ENCODE measurements around the gene HSPA6.
"Not testable (repeated sequence)": the region's sequence is repeated elsewhere in the genome, so short reads cannot be mapped to it uniquely, and the experiment has no call there.

Gene HSPA6

DNA sequence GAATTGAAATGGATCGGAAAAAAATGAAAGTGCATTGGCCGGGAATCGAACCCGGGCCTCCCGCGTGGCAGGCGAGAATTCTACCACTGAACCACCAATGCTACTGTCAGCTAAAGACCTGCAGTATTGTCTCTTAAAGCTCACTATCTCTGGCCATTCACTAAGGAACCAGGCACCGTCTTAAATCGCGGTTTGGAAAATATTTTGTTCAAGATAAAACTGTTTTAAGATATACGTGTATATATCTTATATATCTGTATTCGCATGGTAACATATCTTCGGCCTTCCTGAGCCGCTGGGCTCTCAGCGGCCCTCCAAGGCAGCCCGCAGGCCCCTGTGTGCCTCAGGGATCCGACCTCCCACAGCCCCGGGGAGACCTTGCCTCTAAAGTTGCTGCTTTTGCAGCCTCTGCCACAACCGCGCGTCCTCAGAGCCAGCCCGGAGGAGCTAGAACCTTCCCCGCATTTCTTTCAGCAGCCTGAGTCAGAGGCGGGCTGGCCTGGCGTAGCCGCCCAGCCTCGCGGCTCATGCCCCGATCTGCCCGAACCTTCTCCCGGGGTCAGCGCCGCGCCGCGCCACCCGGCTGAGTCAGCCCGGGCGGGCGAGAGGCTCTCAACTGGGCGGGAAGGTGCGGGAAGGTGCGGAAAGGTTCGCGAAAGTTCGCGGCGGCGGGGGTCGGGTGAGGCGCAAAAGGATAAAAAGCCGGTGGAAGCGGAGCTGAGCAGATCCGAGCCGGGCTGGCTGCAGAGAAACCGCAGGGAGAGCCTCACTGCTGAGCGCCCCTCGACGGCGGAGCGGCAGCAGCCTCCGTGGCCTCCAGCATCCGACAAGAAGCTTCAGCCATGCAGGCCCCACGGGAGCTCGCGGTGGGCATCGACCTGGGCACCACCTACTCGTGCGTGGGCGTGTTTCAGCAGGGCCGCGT, at the start of gene HSPA6:
Gene HSPA6, plus strand, starts transcription at position 724 of the 925 bp plus-strand sequence. Its CDS starts 119 bp downstream, at position 843.
- peak; percentile 87 for DNase-seq

DNA sequence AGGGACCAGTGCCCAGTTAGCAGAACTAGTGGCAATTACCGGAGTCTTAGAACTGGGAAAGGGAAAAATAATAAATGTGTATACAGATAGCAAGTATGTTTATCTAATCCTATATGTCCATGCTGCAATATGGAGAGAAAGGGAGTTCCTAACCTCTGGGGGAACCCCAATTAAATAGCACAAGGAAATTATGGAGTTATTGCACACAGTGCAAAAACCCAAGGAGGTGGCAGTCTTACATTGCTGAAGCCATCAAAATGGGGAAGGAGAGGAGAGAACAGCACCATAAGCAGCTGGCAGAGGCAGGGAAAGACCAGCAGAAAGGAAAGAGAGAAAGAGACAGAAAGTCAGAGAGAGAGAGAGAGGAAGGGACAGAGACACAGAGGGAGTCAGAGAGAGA, 46.6 kb upstream of the HSPA6 start:
- DNase-seq, result not testable (repeated sequence)

DNA sequence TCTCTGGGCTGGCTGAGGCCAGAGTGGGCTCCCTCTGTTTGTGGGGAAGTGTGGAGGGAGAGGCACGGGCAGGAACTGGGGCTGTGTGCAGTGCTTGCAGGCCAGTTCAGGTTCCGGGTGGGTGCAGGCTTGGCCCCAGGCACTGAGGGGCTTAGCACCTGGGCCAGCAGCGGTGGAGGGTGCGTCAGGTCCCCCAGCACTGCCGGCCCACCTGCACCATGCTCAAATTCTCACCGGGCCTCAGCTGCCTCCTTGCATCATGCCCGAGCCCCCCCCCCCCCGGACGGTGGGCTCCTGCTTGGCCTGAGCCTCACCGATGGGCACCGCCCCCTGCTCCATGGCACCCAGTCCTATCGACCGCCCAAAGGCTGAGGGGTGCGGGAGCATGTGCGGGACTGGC, 45.4 kb upstream of the HSPA6 start:
- DNase-seq, result no peak

DNA sequence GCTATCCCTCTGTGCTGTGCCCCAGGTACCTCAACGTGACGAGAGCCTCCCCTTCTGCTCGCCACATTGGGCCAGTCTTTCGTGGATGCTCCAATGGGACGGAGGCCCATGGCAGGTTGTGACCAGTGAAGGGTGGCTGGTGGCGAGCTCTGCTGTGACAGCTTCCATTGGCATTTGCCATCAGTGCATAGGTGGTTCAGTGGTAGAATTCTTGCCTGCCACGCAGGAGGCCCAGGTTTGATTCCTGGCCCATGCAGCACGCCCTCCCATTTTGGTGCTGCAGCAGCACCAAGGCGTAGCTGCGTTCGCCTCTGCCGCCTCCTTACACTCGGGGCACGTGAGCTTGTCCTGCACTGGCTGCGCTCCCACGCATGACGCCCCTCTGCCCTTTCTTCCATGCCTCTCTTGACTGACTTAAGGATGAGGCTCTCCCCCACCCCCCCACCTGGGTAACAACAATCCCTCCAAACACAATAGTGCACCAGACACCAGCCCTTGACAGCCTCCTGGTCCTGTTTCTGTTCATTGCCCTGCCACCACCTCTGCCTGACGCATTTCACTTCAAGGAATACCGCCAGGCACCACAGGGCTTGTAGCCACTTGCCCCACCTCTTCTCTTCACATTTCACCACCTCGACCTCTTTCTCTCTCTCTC, 43.8 kb upstream of the HSPA6 start:
- DNase-seq, result no peak

DNA sequence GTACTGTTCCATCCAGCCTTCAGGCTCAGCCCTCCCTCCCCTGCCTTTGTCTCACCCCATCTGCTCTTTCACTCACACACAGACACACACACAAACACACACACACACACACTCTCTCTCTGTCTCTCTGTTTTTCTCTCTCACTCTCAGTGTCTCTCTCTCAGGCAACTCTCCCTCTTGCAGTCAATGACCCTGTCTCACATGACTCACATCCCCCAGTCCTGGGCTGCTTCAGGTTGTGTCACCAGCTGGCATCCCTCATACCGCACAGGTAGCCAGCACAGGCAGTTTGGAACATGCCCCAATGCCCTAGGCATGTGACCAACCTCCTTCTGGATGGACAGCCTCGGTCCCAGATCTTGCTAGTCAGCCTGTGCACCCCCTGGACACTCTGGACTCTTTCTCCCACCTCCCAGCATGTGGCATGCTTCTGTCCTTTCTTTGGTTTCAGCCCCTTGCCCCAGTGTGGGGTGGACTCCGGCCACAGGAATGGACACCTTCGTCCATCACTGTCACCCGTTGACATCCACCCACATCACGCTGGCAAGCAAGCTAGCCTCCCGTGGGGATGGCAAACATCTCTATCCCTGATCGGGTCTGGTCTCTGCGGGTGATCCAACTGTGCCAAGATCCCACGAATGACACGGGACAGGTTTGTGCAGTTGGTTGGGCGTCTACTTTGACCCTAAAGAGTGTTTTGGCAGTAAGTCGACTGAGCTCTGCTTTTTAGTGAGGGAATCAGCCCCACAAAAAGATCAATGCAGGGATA, 42.5 kb upstream of the HSPA6 start:
- DNase-seq, result no peak

DNA sequence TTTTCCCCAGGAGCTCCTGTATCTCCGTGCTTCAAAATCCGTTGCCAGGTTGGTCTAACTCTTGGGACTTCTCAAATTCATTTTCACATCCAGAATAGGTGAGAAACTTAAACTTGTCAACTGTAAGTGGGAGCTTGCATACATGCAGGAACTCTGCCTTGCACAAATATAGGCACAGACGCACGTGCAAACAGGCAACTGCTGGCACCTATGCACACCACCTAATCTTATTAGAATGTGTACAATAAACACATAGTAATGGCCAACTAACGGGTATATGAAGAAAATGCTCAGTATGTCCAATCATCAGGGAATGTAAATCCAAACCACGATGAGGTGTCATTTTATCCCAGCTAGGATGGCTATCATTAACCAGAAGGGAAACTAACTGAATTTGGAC, 41.7 kb upstream of the HSPA6 start:
- DNase-seq, result no peak

DNA sequence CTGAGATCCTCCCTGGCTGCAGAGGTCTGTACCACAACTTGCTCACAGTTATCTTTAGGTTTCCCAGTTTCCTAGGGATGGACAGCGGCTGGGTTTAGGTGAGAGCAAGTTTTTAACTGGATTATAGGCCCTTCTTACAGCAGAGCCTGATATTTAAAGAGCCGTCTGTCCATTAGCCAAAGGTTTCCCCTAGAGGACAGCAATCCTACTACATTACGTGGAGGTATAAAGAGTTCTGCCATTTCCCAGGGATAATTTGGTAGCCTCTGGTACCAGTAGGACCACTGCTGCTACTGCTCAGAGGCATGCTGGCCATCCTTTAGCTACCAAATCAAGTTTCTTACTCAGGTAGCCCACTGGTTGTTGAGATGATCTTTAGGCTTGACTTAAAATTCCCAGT, 41.0 kb upstream of the HSPA6 start:
- no peak for DNase-seq

DNA sequence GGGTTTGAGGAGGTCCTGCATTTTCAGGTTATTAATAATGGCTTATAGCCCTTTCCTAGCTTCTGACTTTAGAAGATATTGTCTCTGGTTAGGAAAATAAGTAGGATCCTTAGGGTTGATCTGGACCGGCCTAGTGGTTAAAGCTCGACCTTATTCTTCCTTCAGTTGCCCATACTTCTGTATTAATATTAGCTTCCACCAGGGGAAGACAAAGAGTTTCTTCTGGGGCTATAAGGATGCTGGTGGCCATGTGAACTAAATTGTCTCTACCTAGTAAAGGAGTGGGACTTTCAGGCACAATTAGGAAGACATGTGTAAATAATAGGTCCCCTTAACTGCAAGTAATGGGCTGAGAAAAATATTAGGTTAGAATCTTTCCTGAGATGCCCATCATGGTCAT, 39.7 kb upstream of the HSPA6 start:
- DNase-seq, result peak; percentile 73

DNA sequence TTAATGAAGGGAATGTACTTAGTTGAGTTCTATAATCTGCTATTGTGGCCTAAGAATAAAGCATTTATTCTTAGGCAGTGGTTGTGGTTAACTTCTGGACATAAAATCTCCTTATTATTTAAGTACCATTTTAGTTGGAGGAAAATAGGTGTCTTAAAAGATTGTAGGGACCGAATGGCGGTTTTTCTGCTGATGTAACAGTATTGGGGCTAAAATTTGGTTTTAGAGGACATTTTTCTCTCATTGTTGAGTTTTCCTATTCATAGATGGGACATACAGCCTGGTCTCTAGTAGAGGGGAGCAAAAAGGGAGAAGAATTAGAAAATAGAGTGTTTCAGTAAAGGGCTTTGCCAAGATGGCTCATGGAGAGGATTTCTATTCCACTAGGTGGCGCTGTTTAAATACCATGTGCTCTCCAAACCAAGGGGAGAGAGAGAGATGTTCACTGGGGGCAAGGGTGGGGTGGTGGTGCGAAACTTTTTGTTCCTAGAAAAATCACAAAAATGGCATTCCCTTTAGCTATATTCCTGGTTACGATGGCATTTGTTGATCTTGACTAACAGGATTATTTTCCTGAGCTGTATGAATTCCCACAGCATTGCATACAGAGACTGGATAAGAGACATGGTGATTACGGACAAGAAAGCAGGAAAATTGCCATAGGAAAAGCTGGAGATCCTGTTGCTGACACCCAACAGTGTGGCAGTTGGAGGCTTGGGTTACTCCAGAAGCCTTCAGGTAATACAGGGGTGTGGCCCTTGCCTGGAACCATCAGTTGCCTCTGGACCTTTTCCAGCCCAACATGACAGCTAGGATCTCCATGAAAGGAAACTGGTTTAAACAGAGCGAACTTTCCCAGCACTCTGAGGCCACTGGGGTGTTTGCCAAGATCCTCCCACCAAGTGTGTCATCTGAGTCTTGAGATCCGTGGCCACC, 37.3 kb upstream of the HSPA6 start:
- peak; percentile 92 for DNase-seq

DNA sequence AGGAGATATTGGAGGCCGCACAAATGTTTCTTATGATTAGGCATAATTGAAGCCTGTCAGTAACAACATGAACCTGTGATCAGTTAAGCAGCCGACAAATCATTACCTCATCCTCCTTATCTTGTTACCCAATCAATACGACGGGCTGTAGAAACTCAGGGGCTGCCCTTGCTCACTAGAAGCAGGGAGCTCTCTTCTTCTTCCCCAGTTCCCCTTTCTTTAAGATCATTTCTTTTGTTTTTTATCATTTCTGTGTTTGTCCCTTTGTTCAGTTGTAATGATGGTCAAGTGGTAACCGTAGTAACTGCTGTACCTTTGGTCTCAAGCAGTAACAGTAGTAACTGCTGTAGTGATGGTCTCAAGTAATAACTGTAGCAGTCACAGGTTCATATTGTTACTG, 32.9 kb upstream of the HSPA6 start:
- peak; percentile 50 for DNase-seq

DNA sequence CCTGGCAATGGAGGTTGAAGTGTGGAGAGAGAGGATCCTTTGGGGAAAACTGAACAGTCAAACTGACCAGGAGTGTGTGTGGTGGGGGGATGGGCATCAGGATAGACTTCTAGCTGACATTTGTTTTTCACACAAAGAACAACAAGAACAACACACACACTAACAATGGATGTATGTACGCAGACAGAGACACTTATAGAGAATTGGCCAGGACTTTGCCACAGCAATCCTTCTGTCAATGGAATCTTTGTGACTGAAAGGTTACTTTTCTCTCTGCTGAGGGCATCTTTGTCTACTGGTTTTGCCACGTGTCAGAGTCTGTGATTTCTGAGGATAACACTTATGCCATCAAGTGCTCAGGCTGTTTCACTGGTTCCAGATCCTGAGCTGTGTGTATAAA, 31.5 kb upstream of the HSPA6 start:
- DNase-seq, result no peak

DNA sequence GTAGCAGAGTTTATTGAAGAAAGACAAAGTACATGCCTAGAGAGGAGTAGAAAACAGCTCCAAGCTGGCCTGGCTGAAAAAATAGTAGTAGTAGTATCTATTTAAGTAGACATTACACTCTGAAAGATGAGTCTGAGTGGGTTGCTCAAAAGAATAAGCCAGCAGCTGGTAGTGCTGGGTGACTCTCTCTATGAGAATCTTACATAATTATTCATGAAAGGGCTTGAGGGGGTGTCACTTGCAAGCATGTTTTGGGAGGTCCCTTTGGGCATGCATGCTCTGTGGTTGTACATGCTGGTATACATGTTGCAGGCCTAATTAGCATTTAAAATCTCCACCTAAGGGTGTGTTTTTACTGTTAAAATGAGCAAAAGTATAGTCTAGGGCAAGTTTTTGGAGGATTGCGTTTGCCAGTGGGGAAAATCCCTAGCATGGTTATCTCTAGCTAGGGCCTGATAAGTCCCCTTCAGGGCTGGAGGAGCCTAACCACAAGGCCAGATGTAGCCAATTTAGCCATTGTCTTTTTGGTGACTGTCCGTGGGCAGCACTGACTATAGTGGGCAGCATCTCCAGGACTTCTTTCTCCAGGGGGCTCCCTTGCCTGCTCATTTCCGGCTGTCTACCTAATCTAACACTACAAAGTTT, 30.1 kb upstream of the HSPA6 start:
- peak; percentile 83 for DNase-seq

DNA sequence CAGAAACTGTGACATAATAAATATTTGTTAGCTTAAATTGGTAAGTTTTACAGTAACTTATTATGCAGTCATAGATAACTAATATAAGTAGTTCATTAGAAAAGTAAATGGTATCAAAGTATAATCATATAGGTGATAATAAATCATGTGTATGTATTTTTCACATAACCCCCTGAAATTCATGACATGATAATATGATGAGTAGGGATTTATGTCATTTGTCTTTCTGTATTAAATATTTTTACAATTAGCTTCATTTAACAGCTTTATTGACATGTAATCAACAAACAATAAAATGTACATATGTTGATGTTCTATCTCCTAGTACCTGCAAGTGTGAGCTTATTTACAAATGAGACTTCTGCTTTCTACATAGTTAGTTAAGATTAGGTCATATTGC, 28.9 kb upstream of the HSPA6 start:
- no peak for DNase-seq

DNA sequence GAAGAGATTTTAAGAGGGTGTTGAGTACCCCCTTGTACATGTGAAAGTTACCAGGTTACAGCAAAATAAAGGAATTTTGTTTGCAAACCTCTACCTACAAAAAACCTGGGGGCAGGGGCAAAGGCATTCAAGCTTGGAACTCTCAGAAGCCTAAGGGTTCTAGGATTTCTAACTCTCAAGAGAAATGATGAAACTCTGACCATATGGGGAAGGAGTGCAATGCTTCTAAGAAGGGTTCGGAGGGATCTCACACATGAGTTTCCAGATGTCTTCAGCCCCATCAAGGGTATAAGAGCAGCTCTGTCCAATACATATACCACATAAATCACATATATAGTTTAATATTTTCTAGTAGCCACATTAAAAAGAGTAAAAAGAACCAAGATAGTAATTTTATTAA, 26.4 kb upstream of the HSPA6 start:
- no peak for DNase-seq

DNA sequence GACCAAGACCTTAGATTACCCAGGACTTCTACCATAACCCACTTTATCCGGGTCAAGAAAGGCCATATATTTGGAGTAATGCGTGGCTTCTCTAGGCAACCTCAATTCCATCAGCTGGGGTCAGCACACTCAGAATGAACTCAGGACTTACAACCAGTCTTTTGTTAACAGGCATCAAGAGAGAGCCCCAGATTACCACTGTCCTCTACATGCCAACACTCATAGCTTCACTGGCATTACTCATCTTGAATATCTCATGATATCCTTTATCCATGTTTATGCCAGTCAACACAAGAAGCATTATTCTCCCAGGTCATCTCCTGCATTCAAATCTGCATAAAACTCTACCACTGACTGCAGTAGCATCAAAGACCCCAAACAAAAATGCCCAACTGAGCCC, 25.7 kb upstream of the HSPA6 start:
- DNase-seq, result no peak

DNA sequence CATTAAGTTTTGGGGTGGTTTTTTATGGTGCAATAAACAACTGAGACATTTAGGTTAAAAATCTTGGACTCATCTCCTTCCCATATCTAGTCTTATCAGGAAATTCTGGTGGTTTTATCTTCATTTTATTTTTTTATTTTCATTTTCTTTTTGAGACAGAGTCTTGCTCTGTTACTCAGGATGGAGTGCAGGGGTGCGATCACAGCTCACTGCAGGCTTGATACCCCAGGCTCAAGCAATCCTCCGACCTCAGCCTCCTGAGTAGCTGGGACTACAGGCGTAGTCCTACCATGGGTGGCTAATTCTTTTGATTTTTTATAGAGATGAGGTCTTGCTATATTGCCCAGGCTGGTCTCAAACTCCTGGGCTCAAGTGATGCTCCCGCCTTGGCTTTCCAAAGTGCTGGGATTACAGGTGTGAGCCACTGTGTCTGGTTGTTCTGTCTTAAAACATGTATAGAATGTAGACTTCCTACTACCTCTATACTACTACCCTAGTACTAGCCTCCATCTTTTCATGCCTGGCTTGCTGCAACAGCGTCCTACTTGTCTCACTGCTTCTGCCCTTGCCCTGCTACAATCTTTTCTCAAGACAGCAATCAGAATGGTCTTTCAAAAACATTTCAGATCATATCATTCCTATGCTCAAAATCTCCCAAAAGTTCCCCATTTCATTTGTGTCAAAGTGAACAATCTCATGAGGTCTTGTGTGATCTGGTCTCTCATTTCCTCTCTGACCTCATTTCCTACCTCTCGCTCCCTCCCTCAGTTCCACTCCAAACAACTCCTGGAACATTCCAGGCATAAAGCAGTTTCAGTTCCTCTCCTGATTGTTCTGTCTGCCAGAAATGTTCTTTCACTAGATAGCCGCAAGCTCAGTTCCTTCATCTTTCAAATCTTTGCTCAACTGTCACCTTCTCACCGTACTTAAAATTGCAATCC, 25.0 kb upstream of the HSPA6 start:
- no peak for DNase-seq

DNA sequence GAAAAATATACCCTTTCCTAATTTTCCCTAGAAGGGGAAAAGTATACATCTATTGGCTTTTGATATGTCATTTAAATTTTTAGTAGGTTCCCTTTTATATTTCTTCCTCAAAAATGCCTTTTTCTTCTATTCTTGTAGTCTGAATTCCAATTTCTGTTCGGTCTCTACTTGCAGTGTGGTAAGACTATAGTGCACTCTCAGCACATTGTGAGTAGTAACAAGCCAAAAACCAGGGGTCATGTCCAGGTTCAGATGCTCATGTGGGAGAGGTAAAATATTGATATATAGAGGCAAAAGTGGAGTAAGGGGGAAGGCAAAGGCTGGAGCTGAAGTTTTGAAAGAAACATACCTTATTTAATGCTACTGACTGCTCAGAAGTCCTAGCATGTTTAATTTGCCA, 23.1 kb upstream of the HSPA6 start:
- DNase-seq, result no peak

DNA sequence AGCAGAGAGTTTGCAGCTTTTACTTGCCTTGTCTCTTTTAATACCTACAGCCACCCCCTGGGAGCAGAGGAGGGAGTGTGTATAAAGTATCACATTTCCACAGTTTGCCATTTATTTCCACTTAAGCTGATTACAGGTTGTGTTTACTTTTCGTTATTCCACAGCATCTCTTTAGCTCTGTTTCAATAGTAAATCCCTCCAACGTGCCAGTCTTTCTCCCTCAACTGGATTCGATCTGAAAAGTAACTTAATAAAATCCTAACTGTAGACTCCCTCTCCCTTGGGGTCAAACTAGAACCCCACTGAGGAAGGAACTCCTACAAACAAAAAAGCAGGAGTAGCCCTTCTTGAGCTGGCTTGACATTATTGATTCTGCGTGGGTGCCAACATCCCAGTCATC, 22.2 kb upstream of the HSPA6 start:
- no peak for DNase-seq

DNA sequence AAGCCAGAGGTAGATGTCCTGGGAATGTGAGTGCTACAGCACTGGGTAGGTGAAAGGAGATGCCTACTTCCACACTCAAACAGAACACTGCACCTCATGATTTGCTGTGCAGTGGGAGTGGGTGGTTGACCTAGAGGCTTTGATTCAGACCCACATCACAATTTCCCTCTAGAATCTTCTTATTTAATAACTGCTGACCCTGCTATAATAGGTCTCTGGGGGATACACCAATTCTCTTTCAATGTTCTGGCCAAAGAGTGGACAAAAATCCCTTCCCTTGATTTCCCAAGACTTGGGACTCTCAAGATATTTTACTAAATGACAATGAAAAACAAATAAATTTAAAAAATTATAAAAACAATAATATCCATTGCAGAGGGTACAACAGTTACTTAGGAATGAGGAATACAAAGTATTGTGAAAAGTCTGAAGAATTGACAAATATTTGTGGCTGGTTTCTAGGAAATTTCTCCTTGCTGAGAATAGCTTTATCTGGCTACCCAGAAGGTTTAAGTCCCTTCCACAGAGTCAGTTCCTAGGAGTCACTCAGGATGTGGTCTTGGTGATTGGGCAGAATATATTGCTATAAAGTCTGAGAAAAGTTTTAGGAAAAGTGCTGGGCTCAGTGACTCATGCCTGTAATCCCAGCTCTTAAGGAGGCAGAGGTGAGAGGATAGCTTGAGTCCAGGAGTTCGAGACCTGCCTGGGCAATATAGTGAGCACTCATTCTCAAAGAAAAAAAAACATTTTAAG, 21.5 kb upstream of the HSPA6 start:
- peak; percentile 76 for DNase-seq

DNA sequence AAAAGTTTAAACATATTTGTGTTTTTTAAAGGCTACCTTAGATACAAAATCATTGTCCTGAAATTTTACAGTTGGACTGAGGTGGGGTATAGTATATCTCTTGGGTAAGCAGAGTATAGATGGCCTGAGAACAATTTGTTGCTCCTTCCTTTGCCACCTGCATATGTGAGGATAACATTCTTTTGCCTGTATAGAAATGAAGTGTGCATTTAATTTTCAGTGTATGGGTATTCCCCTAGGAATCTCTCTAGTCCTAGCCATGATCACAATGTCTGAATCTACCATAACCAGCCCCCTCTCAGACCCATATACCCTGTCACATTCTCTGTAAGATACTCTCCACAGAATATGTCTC, 21.0 kb upstream of the HSPA6 start:
- DNase-seq, result no peak

All from hematopoietic multipotent progenitor cell treated with erythropoietin and hydrocortisone succinate and interleukin-3 and kit ligand, for 8 days (in vitro differentiated cells).